Activated naive CD4-positive, alpha-beta T cell treated with anti-CD3 and anti-CD28 coated beads, Interleukin-2, amount 50 U/mL, for 24 hours (primary cell): ENCODE results near the gene ZNF493.

Experiments
- H3K27ac Mint-ChIP-seq: one replicate; pipeline ENCODE4 v1.8.0; 2021; ENCODE audit warnings: mild to moderate bottlenecking, mixed read lengths
- H3K27me3 Mint-ChIP-seq: one replicate; pipeline ENCODE4 v1.8.0; 2021; ENCODE audit warnings: mixed read lengths
- H3K36me3 Mint-ChIP-seq: one replicate; pipeline ENCODE4 v1.8.0; 2021; ENCODE audit warnings: mixed read lengths
- H3K4me1 Mint-ChIP-seq: one replicate; pipeline ENCODE4 v1.8.0; 2021; ENCODE audit warnings: mixed read lengths
- H3K4me3 Mint-ChIP-seq: one replicate; pipeline ENCODE4 v1.8.0; 2021; ENCODE audit warnings: mild to moderate bottlenecking, mixed read lengths
- H3K9me3 Mint-ChIP-seq: one replicate; pipeline ENCODE4 v1.8.0; 2021; ENCODE audit warnings: mixed read lengths

ZNF493 gene

DNA sequence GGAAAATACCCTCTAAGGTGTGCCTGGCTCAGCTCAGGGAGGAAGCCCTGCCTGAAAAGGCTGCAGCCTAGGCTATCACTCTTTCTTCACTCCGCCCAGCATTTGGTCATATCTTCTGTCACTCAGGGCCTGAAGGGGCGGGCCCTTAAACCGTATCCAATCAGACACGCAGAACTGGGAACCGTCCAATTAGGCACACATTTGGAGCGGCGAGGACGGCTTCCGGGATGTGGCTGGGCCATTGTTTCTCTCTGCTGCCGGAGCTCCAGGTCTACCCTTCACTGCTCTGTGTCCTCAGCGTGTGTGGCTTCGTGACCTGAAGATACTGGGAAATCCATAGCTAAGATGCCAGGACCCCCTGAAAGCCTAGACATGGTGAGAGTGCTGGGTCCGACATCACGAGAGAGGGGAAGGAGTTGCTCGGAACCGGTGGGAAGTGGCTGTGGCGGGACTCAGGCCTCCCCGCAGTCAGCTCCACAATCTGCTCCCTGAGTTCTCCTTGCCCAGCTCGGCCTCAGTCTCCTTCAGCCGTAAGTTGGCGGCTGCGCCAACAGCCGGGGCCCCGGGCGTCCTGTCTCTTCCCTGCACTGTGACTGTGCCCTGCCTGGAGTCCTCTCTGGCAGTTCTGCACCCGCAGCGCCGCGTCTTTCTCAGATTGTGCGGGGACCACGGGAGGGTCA is at the start of gene ZNF493:
TSS of gene ZNF493 (plus strand) at position 241 of the 680 bp plus-strand sequence. CDS start at position 346, 105 bp downstream.
- Mint-ChIP-seq H3K36me3 (peaks cover 26% of the 10 kb centered on the region), H3K4me1 (peaks cover 36% of the 10 kb centered on the region), H3K9me3 (peaks cover 20% of the 10 kb centered on the region), H3K4me3 (peak within 1 kb of the TSS; percentile 94), H3K27ac (peak within 1 kb of the TSS; percentile 81), H3K27me3 (no peaks in the 10 kb centered on the region)

DNA sequence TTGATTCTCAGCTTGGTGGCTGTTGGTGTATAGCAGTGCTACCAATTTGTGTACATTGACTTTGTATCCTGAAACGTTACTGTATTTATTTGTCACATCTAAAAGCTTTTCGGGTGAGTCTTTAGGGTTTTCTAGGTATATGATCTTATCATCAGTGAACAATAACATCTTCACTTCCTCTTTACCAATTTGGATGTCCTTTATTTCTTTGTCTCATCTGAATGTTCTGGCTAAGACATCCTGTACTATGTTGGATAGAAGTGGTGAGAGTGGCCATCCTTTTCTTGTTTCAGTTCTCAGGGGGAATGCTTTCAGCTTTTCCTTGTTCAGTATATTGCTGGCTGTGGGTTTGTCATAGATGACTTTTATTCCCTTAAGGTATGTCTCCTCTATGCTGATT is 44.1 kb upstream of the ZNF493 start:
- Mint-ChIP-seq H3K4me3 (no peak overlapping the region), H3K27ac (no peak overlapping the region), H3K9me3 (peaks cover 30% of the 10 kb centered on the region), H3K4me1 (peaks cover 10% of the 10 kb centered on the region), H3K27me3 (no peaks in the 10 kb centered on the region), H3K36me3 (peaks cover 3% of the 10 kb centered on the region)

DNA sequence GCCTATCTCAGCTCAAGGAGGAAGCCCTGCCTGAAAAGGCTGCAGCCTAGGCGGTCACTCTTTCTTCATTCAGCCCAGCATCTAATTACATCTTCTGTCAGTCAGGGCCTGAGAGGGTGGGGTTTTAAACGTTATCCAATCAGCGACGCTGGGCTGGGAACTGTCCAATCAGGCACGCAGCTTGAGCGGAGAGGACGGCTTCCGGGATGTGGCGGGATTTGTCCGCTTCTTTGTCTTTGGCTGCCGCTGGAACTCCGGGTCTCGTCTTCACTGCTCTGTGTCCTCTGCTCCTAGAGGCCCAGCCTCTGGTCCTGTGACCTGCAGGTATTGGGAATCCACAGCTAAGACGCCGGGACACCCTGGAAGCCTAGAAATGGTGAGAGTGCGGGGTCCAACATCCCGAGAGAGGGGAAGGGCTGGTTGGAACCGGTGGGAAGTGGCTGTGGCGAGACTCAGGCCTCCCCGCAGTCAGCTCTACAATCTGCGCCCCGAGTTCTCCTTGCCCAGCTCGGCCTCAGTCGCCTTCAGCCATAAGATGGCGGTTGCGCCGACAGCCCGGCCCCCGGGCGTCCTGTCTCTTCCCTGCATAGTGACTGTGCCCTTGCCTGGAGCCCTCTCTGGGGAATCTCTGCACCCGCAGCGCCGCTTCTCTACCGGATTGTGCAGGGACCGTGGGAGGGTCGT is 38.0 kb upstream of the ZNF493 start, which contains the start of gene ZNF738:
TSS of gene ZNF738 (plus strand) at position 233 of the 684 bp plus-strand sequence. CDS start at position 374, 141 bp downstream.
- H3K4me3 Mint-ChIP-seq, result peak within 1 kb of the TSS; percentile 97
- peaks cover 13% of the 10 kb centered on the region for H3K4me1 Mint-ChIP-seq
- peaks cover 5% of the 10 kb centered on the region for H3K9me3 Mint-ChIP-seq
- peak within 1 kb of the TSS; percentile 92 for H3K27ac Mint-ChIP-seq
- H3K27me3 Mint-ChIP-seq, result no peaks in the 10 kb centered on the region
- peaks cover 10% of the 10 kb centered on the region for H3K36me3 Mint-ChIP-seq

DNA sequence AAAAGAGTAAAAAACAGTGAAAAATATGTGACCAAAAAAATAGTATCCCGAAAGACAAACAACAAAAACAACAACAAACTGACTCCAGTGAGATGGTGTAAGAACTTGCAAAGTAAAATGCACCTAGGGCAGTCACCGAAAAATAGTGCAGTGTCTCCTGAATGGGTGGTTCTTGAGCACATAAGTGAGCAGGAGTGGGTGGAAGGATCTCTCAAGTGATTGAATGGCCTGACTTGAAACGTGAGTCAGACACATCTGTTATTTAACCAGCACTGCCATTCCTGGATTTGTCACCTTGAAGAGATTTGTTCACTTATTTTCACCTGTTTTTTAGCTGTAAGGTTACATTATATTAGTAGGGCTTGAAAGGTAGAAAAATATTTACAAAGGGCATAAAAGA is 34.6 kb upstream of the ZNF493 start:
- Mint-ChIP-seq H3K9me3 (peaks cover 6% of the 10 kb centered on the region), H3K4me1 (peaks cover 16% of the 10 kb centered on the region)

DNA sequence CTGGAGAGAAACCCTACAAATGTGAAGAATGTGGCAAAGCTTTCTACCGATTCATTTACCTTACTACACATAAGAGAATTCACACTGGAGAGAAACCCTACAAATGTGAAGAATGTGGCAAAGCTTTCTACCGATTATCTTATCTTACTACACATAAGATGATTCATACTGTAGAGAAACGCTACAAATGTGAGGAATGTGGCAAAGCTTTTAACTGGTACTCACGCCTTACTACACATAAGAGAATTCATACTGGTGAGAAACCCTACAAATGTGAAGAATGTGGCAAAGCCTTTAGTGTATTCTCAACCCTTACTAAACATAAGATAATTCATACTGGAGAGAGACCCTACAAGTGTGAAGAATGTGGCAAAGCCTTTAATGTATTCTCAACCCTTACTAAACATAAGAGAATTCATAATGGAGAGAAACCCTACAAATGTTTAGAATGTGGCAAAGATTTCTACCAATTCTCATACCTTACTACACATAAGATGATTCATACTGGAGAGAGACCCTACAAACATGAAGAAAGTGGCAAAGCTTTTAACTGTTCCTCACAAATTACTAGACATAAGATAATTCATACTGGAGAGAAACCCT is 12.9 kb upstream of the ZNF493 start:
- Mint-ChIP-seq H3K4me1 (no peaks in the 10 kb centered on the region), H3K9me3 (peaks cover 33% of the 10 kb centered on the region), H3K36me3 (peaks cover 56% of the 10 kb centered on the region), H3K27ac (no peak overlapping the region), H3K4me3 (no peak overlapping the region), H3K27me3 (no peaks in the 10 kb centered on the region)

More for the DNA sequence above, 34.6 kb upstream of the ZNF493 start:
- Mint-ChIP-seq H3K4me3 (no peak overlapping the region), H3K27ac (no peak overlapping the region), H3K36me3 (peaks cover 30% of the 10 kb centered on the region), H3K27me3 (no peaks in the 10 kb centered on the region)

DNA sequence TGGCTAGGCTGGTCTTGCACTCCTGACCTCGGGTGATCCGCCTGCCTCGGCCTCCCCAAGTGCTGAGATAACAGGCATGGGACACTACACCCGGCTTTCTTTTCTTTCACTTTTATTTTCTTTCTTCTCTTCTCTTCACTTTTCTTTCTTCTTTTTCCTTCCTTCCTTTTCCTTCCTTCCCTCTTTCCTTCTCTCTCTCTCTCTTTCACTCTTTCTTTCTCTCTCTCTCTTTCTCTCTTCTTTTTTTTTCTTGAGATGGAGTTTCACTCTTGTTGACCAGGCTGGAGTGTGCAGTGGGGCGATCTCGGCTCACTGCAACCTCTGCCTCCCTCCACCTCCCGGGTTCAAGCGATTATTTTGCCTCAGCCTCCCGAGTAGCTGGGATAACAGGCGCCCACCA is 812 bp upstream of the ZNF493 start:
- H3K27ac Mint-ChIP-seq, result no peak overlapping the region
- H3K9me3 Mint-ChIP-seq, result peaks cover 25% of the 10 kb centered on the region
- H3K36me3 Mint-ChIP-seq, result peaks cover 23% of the 10 kb centered on the region
- H3K4me3 Mint-ChIP-seq, result peak overlapping the region; percentile 36
- peaks cover 33% of the 10 kb centered on the region for H3K4me1 Mint-ChIP-seq
- no peaks in the 10 kb centered on the region for H3K27me3 Mint-ChIP-seq

DNA sequence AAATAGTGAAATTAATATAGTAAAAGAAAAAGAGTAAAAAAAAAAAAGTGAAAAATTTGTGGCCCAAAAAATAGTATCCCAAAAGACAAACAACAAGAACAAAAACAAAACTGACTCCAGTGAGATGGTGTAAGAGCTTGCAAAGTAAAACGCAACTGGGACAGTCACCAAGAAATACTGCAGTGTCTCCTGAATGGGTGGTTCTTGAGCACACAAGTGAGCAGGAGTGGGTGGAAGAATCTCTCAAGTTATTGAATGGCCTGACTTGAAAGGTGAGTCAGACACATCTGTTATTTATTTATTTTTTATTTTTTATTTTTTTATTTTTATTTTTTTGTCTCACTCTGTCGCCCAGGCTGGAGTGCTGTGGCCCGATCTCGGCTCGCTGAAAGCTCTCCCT is 1.9 kb downstream of the ZNF493 start:
- H3K27me3 Mint-ChIP-seq, result no peaks in the 10 kb centered on the region
- H3K9me3 Mint-ChIP-seq, result peaks cover 16% of the 10 kb centered on the region
- H3K4me1 Mint-ChIP-seq, result peaks cover 48% of the 10 kb centered on the region
- H3K4me3 Mint-ChIP-seq, result peak overlapping the region; percentile 94
- peaks cover 34% of the 10 kb centered on the region for H3K36me3 Mint-ChIP-seq
- peak overlapping the region; percentile 41 for H3K27ac Mint-ChIP-seq

DNA sequence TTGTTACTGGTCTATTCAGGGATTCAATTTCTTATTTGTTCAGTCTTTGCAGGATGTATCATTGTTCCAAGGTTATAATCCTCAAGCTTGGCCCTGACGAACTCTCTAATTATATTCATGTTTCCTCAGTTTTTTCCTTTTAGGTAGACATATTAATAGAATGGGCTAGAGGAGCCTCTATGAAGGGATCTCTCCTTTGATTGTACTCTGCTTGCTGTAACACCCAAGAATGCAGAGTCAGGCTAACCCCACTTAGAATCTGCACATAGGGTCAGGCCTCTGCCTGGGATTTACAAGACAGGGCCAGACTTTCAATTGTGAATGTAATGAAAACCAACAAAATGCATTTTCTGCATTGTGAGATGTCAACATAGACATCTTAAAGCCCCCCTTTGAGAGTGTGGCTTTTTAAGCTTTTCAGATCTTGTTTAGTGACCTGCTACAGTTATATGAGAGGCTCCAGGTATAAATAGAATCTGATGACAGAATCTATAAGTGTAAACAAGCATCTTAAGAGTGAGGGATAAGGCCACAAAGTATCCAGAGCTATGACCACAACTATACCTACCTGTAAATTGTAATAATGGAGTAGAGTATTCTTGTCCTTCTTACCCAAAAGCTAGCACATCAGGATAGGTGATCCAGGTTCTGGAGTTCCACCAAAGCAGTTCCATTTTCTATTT is 5.5 kb downstream of the ZNF493 start:
- Mint-ChIP-seq H3K27ac (no peak overlapping the region), H3K9me3 (peaks cover 17% of the 10 kb centered on the region), H3K27me3 (no peaks in the 10 kb centered on the region), H3K4me3 (no peak overlapping the region), H3K36me3 (peaks cover 51% of the 10 kb centered on the region), H3K4me1 (peaks cover 43% of the 10 kb centered on the region)

DNA sequence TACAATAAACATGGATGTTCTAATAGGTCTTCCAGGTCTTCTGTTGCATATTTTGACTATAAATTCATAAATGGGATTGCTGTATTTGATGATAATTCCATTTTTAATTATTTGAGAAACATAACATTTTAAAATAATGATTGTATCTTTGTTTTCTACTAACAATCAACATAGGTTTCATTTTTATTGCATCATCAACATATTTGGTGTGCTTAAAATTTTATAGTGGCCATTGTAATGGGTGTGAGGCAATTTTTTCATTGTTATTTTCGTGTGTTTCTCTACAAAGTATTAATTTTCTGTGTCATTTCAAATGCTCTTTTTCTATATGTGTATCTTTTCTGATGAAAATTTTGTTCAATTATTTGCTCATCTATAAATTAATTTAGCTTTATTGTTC is 13.2 kb downstream of the ZNF493 start:
- Mint-ChIP-seq H3K27ac (no peak overlapping the region), H3K4me3 (no peak overlapping the region), H3K4me1 (no peaks in the 10 kb centered on the region), H3K36me3 (peaks cover 66% of the 10 kb centered on the region), H3K27me3 (no peaks in the 10 kb centered on the region), H3K9me3 (peaks cover 24% of the 10 kb centered on the region)

DNA sequence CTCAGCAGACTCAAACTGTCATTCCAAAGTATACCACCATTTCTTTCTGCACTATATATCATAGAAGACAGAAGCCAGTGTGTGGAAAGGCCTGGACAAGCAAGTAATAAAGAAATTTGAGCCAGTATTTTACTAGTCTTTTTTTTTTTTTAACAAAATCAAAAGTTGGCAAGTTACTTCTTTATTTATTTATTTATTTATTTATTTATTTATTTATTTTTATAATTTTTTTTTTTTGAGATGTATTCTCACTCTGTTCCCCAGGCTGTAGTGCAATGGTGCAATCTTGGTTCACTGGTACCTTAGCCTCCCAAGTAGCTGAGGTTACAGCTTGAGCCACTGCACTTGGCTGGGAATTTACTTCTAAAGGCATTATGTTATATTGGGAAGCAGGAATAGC is 25.3 kb downstream of the ZNF493 start:
- Mint-ChIP-seq H3K36me3 (peaks cover 55% of the 10 kb centered on the region), H3K9me3 (peaks cover 24% of the 10 kb centered on the region), H3K27ac (no peak overlapping the region), H3K27me3 (no peaks in the 10 kb centered on the region), H3K4me3 (no peak overlapping the region), H3K4me1 (no peaks in the 10 kb centered on the region)

DNA sequence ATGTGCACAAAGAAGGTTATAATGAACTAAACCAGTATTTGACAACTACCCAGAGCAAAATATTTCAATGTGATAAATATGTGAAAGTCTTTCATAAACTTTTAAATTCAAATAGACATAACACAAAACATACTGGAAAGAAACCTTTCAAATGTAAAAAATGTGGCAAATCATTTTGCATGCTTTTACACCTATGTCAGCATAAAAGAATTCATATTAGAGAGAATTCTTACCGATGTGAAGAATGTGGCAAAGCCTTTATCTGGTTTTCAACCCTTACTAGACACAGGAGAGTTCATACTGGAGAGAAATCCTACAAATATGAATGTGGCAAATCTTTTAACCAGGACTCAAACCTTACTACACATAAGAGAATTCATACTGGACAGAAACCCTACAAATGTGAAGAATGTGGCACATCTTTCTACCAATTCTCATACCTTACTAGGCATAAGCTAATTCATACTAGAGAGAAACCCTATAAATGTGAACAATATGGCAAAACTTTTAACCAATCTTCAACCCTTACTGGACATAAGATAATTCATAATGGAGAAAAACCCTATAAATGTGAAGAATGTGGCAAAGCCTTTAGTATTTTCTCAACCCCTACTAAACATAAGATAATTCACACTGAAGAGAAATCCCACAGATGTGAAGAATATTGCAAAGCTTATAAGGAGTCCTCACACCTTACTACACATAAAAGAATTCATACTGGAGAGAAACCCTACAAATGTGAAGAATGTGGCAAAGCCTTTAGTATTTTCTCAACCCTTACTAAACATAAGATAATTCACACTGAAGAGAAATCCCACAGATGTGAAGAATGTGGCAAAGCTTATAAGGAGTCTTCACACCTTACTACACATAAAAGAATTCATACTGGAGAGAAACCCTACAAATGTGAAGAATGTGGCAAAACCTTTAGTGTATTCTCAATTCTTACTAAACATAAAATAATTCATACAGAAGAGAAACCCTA is 26.4 kb downstream of the ZNF493 start:
- H3K9me3 Mint-ChIP-seq, result peaks cover 24% of the 10 kb centered on the region

DNA sequence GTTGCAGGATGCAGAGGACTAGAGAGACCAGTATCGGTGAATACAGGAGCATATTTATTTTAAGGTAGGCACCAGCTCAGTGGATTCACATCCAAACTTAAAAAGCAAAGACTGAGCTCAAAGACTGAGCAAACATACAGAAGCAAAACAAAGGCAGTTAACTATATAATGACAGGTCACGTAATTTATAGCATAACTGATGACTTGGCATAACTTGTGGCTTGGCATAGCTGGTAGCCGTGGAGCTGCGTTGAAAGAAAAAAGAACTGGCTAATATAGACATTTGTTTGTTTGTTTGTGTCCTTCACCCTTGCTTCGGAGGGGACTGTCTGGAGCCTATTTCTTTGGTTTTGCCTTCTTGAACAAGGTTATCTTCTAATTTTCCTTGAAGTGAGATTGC is 33.7 kb downstream of the ZNF493 start:
- H3K36me3 Mint-ChIP-seq, result peaks cover 4% of the 10 kb centered on the region
- H3K4me3 Mint-ChIP-seq, result no peak overlapping the region
- peaks cover 16% of the 10 kb centered on the region for H3K9me3 Mint-ChIP-seq
- no peaks in the 10 kb centered on the region for H3K4me1 Mint-ChIP-seq
- no peaks in the 10 kb centered on the region for H3K27me3 Mint-ChIP-seq
- H3K27ac Mint-ChIP-seq, result no peak overlapping the region

More for the DNA sequence above, 26.4 kb downstream of the ZNF493 start:
- Mint-ChIP-seq H3K4me1 (no peaks in the 10 kb centered on the region), H3K4me3 (no peak overlapping the region), H3K36me3 (peaks cover 45% of the 10 kb centered on the region), H3K27ac (no peak overlapping the region), H3K27me3 (no peaks in the 10 kb centered on the region)

DNA sequence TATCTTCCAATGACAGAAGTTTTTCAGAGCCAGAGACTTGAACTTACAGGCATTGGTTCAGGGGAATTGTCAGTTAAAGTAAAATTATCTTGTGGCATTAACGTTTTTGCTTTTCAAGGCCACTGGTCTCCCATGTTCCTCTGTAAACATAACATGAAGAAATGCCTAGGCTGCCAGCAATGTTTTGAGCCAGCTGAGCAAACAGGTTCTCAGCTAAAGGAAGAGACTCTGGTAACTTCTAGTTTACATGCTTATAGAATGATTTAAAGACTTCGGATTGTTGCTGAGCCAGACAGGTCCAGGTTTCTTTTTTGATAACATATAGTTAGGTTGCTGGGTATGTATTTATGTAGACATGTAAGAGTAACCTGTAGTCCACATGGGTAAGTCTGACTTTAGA is 35.7 kb downstream of the ZNF493 start:
- Mint-ChIP-seq H3K9me3 (peaks cover 13% of the 10 kb centered on the region), H3K4me1 (no peaks in the 10 kb centered on the region), H3K27ac (no peak overlapping the region), H3K27me3 (no peaks in the 10 kb centered on the region), H3K36me3 (peaks cover 4% of the 10 kb centered on the region), H3K4me3 (no peak overlapping the region)

DNA sequence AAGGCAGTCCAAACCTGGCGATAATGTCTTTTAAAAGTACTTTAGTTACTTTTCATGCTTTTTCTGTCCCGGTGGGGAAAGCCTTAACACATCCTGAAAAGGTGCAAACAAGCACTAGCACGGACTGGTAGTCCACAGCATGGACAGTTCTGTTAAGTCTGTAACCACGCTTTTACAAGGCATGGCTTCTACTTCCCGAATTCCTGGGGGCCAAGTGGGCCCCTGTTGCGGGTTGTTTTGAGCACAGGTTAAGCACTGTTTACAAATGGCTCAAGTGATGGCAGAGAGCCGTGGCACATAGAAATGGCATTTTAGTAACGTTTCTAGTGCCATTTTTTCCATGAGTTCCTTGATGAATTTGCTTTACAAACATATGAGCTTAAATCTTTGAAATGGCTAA is 37.6 kb downstream of the ZNF493 start:
- Mint-ChIP-seq H3K4me3 (no peak overlapping the region), H3K4me1 (no peaks in the 10 kb centered on the region), H3K9me3 (peaks cover 16% of the 10 kb centered on the region), H3K27ac (no peak overlapping the region), H3K36me3 (peaks cover 4% of the 10 kb centered on the region), H3K27me3 (no peaks in the 10 kb centered on the region)
